HG02763 (cell line): ENCODE measurements around the gene RHOG.
"Not testable (repeated sequence)": the region's sequence is repeated elsewhere in the genome, so short reads cannot be mapped to it uniquely, and the experiment has no call there.

Experiments
- ATAC-seq: cut with Tn5 transposase; IDR thresholded peaks from one replicate; pipeline ENCODE4 v1.9.1; 2021; ENCODE audit warnings: mild to moderate bottlenecking, moderate library complexity; ENCODE audit not compliant: unreplicated experiment

The RHOG gene

DNA sequence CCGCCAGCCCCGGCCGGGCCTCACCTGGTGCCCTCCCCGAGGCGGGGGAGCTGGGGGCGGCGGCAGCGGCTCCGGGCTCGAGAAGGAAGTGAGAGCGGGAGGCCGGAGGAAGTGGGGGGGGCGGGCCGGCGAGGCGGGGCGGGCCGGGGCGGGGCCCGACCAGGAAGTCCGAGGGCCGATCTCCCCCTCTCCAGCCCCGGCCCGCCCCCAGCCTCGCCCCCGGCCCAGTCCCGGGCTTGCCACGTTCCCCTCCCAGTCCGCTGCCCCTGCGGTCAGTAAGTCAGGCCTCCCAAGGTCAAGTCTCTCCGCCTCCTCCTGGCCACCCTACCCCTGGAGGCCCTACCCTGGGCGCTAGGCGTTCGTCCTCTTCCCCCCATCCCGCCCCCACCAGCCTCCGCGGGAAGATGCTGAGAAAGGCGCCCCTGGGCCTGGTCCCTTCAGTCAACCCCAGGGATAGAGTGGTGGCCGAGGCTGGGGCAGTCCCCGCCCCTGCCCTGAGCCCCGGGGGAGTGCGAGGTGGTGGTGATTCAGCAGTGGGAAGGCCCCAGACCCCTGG, at the start of gene RHOG:
RHOG (minus strand) TSS at position 90 of the 556 bp plus-strand sequence. CDS start 12,821 bp downstream, outside the sequence.
- peak; percentile 48 for ATAC-seq

DNA sequence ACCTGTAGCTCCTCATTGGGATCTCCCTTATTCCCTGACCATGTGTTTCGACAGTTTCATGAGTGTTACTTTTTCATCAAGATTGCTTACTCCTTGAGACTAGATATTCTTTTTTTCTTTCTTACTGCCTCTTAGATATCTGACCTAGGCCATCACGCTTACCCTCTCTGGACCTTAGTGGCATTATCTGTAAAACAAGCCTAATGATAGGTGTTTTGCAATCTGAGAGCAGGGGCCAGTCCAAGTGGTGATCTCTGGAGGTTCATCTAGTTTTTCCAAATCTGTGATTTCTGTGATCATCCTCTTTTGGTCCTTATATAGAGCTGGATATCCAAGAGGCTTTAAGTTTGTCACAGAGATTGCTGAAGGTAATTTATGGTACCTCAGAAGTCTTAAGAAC, 49.3 kb upstream of the RHOG start:
- no peak for ATAC-seq

- ATAC-seq = no peak
Measured at GRCh38 chr11:3888876-3889275, 48.1 kb upstream of the RHOG start.

GRCh38 chr11:3886985-3887384, 46.2 kb upstream of the RHOG start:
- no peak for ATAC-seq

DNA sequence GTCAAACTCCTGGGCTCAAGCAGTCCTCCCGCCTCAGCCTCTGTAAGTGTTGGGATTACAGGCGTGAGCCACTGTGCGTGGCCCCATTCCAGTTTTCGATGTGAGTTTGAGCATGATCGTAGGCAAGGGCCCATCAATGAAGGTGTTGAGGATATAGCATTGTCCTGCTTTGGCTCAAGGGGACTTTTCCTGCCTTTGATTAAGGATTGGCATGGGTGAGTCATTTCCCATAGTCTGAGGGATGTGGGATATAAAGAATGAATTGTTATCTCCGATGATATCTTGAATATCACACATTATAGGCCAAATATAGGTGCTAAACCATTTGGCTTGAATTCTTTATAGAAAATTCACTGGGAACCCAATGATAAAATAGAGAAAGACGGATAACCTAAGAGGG, 45.1 kb upstream of the RHOG start:
- ATAC-seq = no peak

DNA sequence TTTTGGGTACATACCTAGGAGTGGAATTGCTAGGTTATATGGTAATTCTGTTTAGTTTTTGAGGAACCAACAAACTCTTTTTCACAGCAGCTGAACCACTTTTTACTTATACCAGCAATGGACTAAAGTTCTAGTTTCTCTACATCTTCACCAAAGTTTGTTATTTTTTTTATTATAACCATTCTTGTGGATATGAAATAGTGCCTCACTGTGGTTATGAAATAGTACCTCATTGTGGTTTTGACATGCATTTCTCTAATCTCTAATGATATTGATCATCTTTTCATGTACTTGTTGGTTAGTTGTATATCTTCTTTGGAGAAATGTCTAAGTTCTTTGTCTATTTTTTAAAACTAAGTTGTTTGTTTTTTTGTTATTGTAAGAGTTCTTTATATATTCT, 41.9 kb upstream of the RHOG start:
- ATAC-seq = no peak

- ATAC-seq = no peak
Measured at GRCh38 chr11:3880724-3881123, 40.0 kb upstream of the RHOG start.

DNA sequence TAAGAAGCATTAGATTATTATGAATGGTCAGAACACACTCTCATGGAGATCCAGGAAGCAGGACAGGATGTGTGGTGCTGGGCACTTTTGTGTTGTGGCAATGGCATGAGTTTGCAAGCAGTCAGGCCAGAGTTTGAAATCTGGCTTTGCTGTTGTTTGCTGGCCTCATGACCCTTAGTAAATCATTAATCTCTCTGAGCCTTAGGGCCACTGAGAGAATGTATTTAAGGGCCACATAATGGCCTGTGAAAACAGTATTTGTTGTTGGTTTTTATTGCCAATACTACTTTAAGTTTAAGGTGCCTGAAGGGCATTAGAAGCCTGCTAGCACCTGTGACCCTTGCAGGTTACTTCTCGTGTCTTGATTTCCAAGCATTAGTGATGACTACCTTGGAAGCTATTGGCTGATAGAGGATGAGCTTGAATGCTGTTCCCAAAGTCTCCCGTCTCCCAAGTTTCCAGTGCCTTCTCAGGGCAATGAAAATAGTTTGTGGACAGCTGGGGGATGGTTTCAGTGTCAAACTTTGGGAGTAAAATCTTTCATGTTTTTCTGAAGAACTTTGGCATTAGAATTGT, 39.3 kb upstream of the RHOG start:
- ATAC-seq = peak; percentile 39

DNA sequence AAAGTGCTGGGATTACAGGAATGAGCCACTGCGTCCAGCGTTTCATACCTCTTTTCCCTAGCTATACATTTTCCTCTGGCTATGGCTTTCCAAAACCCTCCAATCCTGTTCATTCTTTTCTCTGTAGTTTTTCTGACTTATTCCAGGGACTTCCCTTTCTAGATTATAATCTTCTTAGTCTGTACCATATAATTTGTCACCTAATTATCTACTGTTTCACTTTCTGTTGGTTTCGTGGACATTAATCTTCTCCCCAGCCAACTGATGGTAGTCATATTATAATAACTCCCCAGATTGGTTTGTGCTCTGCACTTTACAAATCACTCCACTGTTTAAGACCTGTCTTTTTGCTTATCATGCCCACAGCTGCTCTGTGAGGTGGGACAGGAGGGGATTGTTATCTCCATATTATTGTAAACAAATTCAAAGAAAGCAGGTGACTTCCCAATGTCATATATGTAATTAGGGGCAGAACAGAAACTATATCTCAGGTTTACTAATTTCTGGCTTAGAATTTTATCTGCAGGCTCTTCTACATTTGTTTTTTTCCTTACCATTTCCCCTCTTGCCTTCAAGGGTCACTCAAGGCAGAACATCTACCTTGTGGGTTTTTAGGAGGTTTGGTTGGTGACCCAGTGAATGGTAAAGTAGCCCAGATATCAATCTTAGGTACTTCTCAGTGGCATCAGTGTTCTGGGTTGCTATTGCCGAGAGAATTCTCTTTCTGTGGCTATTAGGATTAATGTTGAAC, 38.6 kb upstream of the RHOG start:
- ATAC-seq = peak; percentile 24

GRCh38 chr11:3878258-3878584, 37.5 kb upstream of the RHOG start:
- ATAC-seq = no peak

DNA sequence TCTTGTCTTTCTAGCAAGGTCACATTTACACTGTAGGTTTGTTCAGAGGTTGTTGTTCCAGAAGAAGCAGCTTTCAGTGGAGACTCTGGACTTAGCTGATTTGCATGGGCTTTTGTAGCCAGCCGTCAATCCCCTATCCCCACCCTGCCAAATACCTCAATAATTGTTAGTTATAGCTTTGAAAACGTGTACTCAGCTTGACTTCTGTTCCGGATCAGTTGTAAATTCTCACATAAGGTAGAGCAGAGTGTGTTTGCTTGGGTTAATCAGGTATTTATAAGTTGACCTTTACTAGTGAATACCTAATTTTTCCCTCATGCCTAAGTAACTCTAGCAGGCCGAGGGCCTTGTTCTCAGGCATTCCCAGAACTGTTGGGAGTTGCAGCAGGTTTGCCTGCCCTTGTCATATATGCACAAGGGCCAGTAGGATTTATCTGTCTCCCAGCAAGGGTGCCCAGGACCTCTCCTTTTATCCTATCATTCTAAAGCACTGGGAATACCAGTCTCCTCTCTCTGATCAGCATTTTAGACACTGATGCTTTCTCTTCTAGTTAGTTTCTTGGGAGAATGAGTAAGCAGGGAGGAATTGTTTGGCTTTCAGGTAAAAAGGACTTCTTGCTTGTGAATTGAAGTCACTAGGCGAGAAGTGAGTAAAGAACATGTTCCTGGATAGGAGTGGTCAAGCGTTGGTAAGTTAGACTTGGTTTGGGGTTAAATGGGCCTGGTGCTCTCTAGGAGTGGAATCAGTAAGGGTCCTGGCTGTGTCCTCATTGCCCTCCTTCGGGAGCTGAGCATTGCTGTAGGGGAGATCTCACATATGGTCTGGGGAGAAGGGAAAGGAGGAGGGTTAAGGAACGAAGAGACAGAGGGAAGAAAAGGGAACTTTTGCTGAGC, 36.9 kb upstream of the RHOG start:
- no peak for ATAC-seq

GRCh38 chr11:3876613-3877012, 35.9 kb upstream of the RHOG start:
- no peak for ATAC-seq

GRCh38 chr11:3873712-3874349, 33.1 kb upstream of the RHOG start:
- no peak for ATAC-seq

DNA sequence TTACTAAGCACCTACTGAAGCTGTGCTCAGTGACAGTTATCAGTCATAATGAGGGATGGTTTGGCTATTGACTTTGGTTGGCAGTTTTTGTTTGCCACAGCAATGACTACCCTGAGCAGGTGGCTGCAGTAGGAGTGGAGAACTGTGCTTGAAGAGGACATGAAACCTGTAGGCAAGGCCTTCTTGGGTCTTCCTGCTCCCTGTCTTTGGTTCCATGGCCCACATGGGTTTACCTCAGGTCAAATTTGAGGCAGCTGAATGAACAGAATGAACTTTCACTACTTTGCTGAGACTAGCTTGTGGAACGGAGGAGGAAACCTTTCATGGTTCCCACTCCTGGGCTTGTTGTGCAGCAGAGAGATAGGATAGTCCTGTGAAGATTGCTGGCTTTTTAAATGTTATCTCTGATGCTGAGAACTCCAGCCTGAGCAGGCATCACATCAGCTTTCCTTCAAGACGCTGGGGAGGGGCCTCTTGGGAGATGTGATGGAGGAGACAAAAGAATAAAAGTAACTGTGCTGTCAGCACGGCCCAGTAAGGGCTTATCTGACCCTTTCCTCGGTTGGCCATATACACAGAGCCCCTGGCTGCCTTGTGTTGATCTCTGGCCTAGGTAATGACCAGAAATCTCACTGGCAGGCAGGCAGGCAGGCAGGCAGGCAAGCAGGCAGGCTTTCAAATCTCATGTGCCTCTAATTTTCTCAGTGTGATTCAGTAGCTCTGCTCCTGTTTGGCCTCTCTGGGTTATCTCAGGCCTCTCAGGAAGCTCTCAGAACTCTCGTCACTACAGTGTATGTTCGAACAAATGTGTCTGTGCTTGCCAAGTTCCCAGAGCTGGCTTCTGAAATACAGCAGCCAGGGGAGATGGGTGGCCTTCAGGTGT, 26.7 kb upstream of the RHOG start:
- ATAC-seq = peak; percentile 43

- ATAC-seq = no peak
Measured at GRCh38 chr11:3866836-3867208, 26.1 kb upstream of the RHOG start.

DNA sequence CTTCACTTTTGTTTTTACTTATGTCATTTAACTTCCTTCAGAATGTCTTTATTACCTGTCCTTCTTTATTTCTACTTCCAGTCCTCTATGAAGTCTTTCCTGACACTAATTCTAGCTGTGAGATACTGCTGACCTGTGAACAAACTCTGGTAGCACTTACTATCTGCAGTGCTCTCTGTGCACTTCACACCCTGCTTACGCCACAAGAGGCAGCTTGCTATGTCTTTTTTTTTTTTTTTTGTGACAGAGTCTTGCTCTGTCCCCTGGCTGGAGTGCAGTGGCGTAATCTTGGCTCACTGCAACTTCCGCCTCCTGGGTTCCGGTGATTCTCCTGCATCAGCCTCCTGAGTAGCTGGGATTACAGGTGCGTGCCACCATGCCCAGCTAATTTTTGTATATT, 25.4 kb upstream of the RHOG start:
- ATAC-seq = no peak

DNA sequence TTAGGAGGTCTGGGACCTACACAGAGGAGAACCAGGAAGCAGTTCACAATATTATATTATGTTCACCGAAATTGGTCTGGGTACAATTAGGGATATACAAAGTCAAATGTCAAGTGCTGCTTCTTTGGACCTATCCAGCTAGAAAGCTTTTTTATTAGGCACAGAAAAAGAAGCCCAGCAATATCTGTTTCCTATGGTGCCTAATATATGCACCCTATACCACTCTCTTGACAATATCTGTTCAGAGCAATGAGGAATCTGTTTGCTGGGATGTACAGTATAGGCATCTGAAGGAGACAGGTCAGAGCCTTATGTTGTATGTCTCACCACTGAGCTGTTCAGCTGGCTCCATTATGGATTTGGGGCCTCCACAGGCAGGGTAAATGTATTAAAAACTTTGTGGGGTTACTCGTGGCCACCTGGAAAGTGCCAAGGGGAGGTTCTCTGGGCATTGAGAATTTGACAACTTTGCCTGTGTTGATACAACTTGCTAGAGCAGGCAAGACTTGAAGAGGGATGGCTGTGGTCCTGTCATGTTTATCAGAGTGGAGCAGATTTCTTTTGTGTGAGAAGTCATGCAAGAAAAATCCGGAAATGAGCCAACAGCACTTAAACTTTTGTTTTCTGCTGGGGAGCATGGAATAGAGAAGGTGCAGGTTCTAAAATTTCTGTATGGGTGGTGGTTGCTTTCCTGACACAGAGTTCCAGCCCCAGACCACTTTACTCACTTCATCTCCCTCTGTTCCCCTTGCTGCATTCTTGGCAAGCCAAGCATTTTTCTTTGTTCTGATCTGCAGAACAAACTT, 24.8 kb upstream of the RHOG start:
- no peak for ATAC-seq

- ATAC-seq = no peak
Measured at GRCh38 chr11:3861683-3862082, 20.9 kb upstream of the RHOG start.

DNA sequence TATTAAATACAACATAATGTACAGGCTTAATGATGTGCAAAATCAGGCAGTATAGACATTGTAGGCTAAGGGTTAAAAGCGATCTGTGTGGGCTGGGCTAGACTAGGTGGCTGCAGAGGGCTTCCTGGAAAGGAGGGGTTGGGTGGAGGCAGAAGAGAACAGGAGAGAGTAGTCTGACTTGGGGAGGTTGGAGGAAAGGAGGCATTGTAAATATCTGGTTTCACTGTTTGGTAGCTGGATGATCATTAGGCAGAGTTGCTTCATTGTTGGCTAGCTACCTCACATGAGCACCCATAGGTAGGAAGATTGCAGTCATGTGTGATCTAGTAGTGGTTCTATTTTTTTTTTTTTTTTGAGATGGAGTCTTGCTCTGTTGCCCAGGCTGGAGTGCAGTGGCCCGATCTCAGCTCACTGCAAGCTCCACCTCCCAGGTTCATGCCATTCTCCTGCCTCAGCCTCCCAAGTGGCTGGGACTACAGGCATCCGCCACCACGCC, 20.2 kb upstream of the RHOG start:
- ATAC-seq = not testable (repeated sequence)
